HG03565 (cell line): ENCODE results near the gene CFI.
A peak's percentile ranks its signal among the peaks of the same experiment; 100 is the strongest.

Source experiments
- ATAC-seq: cut with Tn5 transposase; IDR thresholded peaks from one replicate; pipeline ENCODE4 v1.9.1; 2021; ENCODE audit warnings: mild to moderate bottlenecking, moderate library complexity; ENCODE audit not compliant: unreplicated experiment

The CFI gene

GRCh38 chr4:109801895-109802319 is at the start of gene CFI:
TSS of gene CFI (minus strand) at chr4:109801999. CDS start at chr4:109801971, 28 bp downstream.
- ATAC-seq, result no peak

- no peak for ATAC-seq
Measured at GRCh38 chr4:109850601-109851000, 48.8 kb upstream of the CFI start.

- ATAC-seq, result no peak
Measured at GRCh38 chr4:109848501-109848900, 46.7 kb upstream of the CFI start.

- no peak for ATAC-seq
Measured at GRCh38 chr4:109847896-109848442, 46.2 kb upstream of the CFI start, which contains the start of gene LRIT3. TSS of gene LRIT3 (plus strand) at chr4:109848107. CDS start at chr4:109848202, 95 bp downstream.

GRCh38 chr4:109846395-109847098 is 44.7 kb upstream of the CFI start:
- ATAC-seq, result no peak

GRCh38 chr4:109836985-109837384 is 35.2 kb upstream of the CFI start:
- ATAC-seq, result no peak

GRCh38 chr4:109833756-109834155 is 32.0 kb upstream of the CFI start:
- ATAC-seq, result no peak

GRCh38 chr4:109827672-109828071 is 25.9 kb upstream of the CFI start, which contains the start of gene RRH:
TSS of gene RRH (plus strand) at chr4:109827972. CDS start at chr4:109828028, 56 bp downstream.
- no peak for ATAC-seq

- ATAC-seq, result peak; percentile 46
Measured at GRCh38 chr4:109826719-109827118, 24.9 kb upstream of the CFI start.

- ATAC-seq, result no peak
Measured at GRCh38 chr4:109821185-109821584, 19.4 kb upstream of the CFI start.

GRCh38 chr4:109820563-109820962 is 18.8 kb upstream of the CFI start:
- ATAC-seq, result no peak

GRCh38 chr4:109818268-109818667 is 16.5 kb upstream of the CFI start:
- ATAC-seq, result no peak

- ATAC-seq, result no peak
Measured at GRCh38 chr4:109816894-109817293, 15.1 kb upstream of the CFI start.

GRCh38 chr4:109816082-109816442 is 14.3 kb upstream of the CFI start:
- ATAC-seq, result no peak

- peak; percentile 99 for ATAC-seq
Measured at GRCh38 chr4:109815151-109816081, 13.6 kb upstream of the CFI start, which contains the start of gene GAR1. TSS of gene GAR1 (plus strand) at chr4:109815762. CDS start at chr4:109816165, 403 bp downstream.

GRCh38 chr4:109811707-109812106 is 9.9 kb upstream of the CFI start:
- no peak for ATAC-seq

GRCh38 chr4:109810552-109811387 is 9.0 kb upstream of the CFI start:
- ATAC-seq, result no peak

- ATAC-seq, result no peak
Measured at GRCh38 chr4:109809655-109810054, 7.9 kb upstream of the CFI start.

GRCh38 chr4:109803924-109804571 is 2.2 kb upstream of the CFI start:
- peak; percentile 73 for ATAC-seq
